NB4 (cell line): ENCODE results near the gene ASPRV1.

Experiments
- DNase-seq: peaks from one replicate; pipeline ENCODE4 v3.0.0; 2010; ENCODE audit warnings: low read depth
- H3K4me3 ChIP-seq: one replicate; pipeline ENCODE4 v1.5.1; 2011; ENCODE audit warnings: mild to moderate bottlenecking, low read depth, low read length, moderate library complexity
- CTCF ChIP-seq: IDR thresholded peaks from one replicate; pipeline ENCODE4 v1.5.1; 2012; ENCODE audit warnings: low read depth, low read length
- MAX ChIP-seq: IDR thresholded peaks from 2 replicates; pipeline ENCODE4 v1.6.1; 2011; ENCODE audit warnings: low read depth, low read length
- MYC ChIP-seq: IDR thresholded peaks from 2 replicates; pipeline ENCODE4 v1.6.1; 2011; ENCODE audit warnings: low read depth, low read length
- POLR2A ChIP-seq: IDR thresholded peaks from 2 replicates; pipeline ENCODE4 v1.6.1; 2011; ENCODE audit warnings: mild to moderate bottlenecking; ENCODE audit not compliant: insufficient read length; ENCODE audit errors: extremely low read depth

The ASPRV1 gene

GRCh38 chr2:69962986-69963730 lies 1.7 kb upstream of the ASPRV1 start:
- H3K4me3 ChIP-seq = no peak overlapping the region
- no peak for TF ChIP-seq POLR2A
- TF ChIP-seq MYC = no peak
- TF ChIP-seq MAX = no peak
- no peak for TF ChIP-seq CTCF
- no peak for DNase-seq

GRCh38 chr2:69960821-69961220 lies 610 bp downstream of the ASPRV1 start:
- DNase-seq = no peak
- no peak for TF ChIP-seq MAX
- TF ChIP-seq CTCF = no peak
- no peak for TF ChIP-seq POLR2A
- TF ChIP-seq MYC = no peak
- H3K4me3 ChIP-seq = no peak overlapping the region

- no peak overlapping the region for H3K4me3 ChIP-seq
- DNase-seq = no peak
- TF ChIP-seq MAX = no peak
- TF ChIP-seq POLR2A = no peak
- TF ChIP-seq CTCF = no peak
- no peak for TF ChIP-seq MYC
Observed at GRCh38 chr2:69959425-69959824, 2.0 kb downstream of the ASPRV1 start.

GRCh38 chr2:69958480-69958879 lies 3.0 kb downstream of the ASPRV1 start:
- TF ChIP-seq MYC (no peak), CTCF (no peak), POLR2A (no peak), MAX (no peak)
- H3K4me3 ChIP-seq = no peak overlapping the region
- DNase-seq = no peak

GRCh38 chr2:69957965-69958364 lies 3.5 kb downstream of the ASPRV1 start:
- H3K4me3 ChIP-seq = no peak overlapping the region
- DNase-seq = no peak
- TF ChIP-seq POLR2A (no peak), MAX (no peak), MYC (no peak), CTCF (no peak)
